ENCODE data around the gene CEP135.

DNA sequence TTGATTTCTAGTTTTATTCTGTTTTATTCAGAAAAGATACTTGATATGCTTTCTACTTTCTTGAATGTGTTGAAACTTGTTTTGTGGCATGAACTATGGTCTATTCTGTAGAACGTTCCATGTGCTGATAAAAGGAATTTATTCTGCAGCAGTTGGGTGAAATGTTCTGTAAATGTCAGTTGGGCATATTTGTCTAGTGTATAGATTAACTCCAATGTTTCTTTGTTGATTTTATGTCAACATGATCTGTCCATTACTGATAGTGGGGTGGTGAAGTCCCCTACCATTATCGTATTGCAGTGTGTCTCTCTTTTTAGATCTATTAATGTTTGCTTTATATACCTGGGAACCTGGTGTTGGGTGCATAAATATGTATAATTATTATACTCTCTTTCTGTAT, 55.5 kb downstream of the CEP135 start:
- TF ChIP-seq, protein P1, sequence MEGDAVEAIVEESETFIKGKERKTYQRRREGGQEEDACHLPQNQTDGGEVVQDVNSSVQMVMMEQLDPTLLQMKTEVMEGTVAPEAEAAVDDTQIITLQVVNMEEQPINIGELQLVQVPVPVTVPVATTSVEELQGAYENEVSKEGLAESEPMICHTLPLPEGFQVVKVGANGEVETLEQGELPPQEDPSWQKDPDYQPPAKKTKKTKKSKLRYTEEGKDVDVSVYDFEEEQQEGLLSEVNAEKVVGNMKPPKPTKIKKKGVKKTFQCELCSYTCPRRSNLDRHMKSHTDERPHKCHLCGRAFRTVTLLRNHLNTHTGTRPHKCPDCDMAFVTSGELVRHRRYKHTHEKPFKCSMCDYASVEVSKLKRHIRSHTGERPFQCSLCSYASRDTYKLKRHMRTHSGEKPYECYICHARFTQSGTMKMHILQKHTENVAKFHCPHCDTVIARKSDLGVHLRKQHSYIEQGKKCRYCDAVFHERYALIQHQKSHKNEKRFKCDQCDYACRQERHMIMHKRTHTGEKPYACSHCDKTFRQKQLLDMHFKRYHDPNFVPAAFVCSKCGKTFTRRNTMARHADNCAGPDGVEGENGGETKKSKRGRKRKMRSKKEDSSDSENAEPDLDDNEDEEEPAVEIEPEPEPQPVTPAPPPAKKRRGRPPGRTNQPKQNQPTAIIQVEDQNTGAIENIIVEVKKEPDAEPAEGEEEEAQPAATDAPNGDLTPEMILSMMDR (optimal IDR thresholded peaks at IDR 0.05 in 1 of 3, IDR thresholded peaks at IDR 0.05 in 1 of 3, conservative IDR thresholded peaks at IDR 0.05 in 1 of 3; ENCODE audit: extremely low read depth in 1 of 3, insufficient read depth in 2 of 3, low read length in 3 of 3): no peak
- no peak for TF ChIP-seq EZH2 (IDR thresholded peaks at IDR 0.05; ENCODE audit: low read length)

Measured in keratinocyte (primary cell).